Left lung (tissue), 10 donors: ENCODE measurements around the gene PLEKHG5. TPM values are rescaled to one million over a fixed set of nuclear protein-coding genes. Genes with fewer than 3 reads are reported as not detected.

Source experiments
- ATAC-seq: fragments of 200-7000 bp; cut with Tn5 transposase; one replicate; pipeline ENCODE4 v1.9.1; 2020; ENCODE audit warnings: moderate library complexity
- DNase-seq, 4 donors: peaks; one replicate each; pipeline ENCODE4 v3.0.0-alpha.2; 2013 to 2020
- H3K27ac ChIP-seq, 2 donors: fragments of 200-600 bp; sonication (generic) in 1 of 2; one replicate each; pipeline versions ENCODE4 v1.5.0 to v1.8.0; 2020 to 2021
- H3K27me3 ChIP-seq, 2 donors: fragments of 200-600 bp; sonication (generic) in 1 of 2; one replicate each; pipeline versions ENCODE4 v1.5.0 to v1.8.0; 2020 to 2021
- H3K36me3 ChIP-seq, 2 donors: fragments of 200-600 bp; sonication (generic) in 1 of 2; one replicate each; pipeline versions ENCODE4 v1.5.0 to v1.8.0; 2020 to 2021
- H3K4me1 ChIP-seq, 2 donors: fragments of 200-600 bp; one replicate each; pipeline ENCODE4 v1.8.0; 2021
- H3K4me3 ChIP-seq, 2 donors: fragments of 200-600 bp; sonication (generic) in 1 of 2; one replicate each; pipeline versions ENCODE4 v1.5.0 to v1.8.0; 2020 to 2021; ENCODE audit warnings: mild to moderate bottlenecking in 1 of 2
- H3K9me3 ChIP-seq, 2 donors: fragments of 200-600 bp; sonication (generic) in 1 of 2; one replicate each; pipeline versions ENCODE4 v1.5.0 to v1.8.0; 2020 to 2021
- intact Hi-C, 2 donors: fragments of 100-400 bp; cut with DNase I; formaldehyde crosslinking; loops; one replicate each; pipeline versions ENCODE4 v1.11.2 to v1.14.2; 2022
- polyA plus RNA-seq, 6 donors: library from polyadenylated mRNA; unstranded; fragments of 120-200 nt; gene quantifications; one replicate each; pipeline ENCODE4 v1.2.1, GENCODE V29; 2013; ENCODE audit not compliant: insufficient read length in 6 of 6
- total RNA-seq, 2 donors: library from RNA; stranded (reverse); fragmentation: NEBNext Ultra II Directional; extraction: Animal tissue kit (Norgen Biotek cat#: 25700); gene quantifications; one replicate each; pipeline ENCODE4 v1.2.1, GENCODE V29; 2021
- TF ChIP-seq, protein P1 (sequence below), 2 donors: fragments of 200-600 bp; sonication (generic) in 1 of 2; IDR thresholded peaks; one replicate each; pipeline versions ENCODE4 v1.5.0 to v1.8.0; 2021; ENCODE audit warnings: antibody characterized with exemption in 2 of 2
- donor health status: DM: no; HTN: yes; CAD: no.
- donor health status: DM: no; HTN: no; CAD: no.

PLEKHG5 gene
- total and polyA plus RNA-seq, 8 donors = 6.3 to 35.7 (median 28.8) TPM

GRCh38 chr1:6526316-6526715, 34.8 kb upstream of the PLEKHG5 start:
- Histone ChIP-seq H3K9me3 (no peaks in the 10 kb centered on the region), H3K4me3 (no peak overlapping the region), H3K27me3 (no peaks in the 10 kb centered on the region), H3K36me3 (peaks cover 0 to 74% of the 10 kb centered on the region in 2 donors), H3K4me1 (no peaks in the 10 kb centered on the region), H3K27ac (no peak overlapping the region)
- TF ChIP-seq, protein P1, sequence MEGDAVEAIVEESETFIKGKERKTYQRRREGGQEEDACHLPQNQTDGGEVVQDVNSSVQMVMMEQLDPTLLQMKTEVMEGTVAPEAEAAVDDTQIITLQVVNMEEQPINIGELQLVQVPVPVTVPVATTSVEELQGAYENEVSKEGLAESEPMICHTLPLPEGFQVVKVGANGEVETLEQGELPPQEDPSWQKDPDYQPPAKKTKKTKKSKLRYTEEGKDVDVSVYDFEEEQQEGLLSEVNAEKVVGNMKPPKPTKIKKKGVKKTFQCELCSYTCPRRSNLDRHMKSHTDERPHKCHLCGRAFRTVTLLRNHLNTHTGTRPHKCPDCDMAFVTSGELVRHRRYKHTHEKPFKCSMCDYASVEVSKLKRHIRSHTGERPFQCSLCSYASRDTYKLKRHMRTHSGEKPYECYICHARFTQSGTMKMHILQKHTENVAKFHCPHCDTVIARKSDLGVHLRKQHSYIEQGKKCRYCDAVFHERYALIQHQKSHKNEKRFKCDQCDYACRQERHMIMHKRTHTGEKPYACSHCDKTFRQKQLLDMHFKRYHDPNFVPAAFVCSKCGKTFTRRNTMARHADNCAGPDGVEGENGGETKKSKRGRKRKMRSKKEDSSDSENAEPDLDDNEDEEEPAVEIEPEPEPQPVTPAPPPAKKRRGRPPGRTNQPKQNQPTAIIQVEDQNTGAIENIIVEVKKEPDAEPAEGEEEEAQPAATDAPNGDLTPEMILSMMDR (IDR thresholded peaks at IDR 0.05) = no peak
- intact Hi-C loops = no loop called here
- peak in 1 of 4 donors; percentile 29 for DNase-seq
- ATAC-seq = no peak

DNA sequence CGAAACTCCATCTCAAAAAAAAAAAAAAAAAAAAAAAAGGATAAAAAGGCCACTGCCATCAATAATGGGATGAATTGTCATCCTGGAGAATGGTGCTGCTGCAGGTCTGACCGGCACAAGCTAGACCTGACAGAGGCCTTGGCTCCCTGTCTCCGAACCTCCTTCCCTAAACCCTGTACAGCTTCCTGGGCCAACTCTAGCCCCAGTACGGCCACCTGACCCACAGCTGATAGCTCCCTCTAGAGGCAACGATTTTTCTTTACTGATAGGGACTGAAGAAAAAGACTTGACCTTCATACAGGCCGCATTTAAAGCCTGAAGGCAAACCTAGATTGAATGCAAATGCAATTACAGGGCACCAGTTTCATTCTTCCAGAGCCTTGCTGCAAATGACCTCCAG, 32.1 kb upstream of the PLEKHG5 start:
- TF ChIP-seq, protein P1 (IDR thresholded peaks at IDR 0.05) = peak in 1 of 2 donors; percentile 17
- intact Hi-C loops = no loop called here
- H3K4me1 ChIP-seq = peaks cover 0 to 11% of the 10 kb centered on the region in 2 donors
- peaks cover 0 to 46% of the 10 kb centered on the region in 2 donors for H3K36me3 ChIP-seq
- DNase-seq = no peak
- H3K9me3 ChIP-seq = no peaks in the 10 kb centered on the region
- H3K4me3 ChIP-seq = no peak overlapping the region
- no peak overlapping the region for H3K27ac ChIP-seq
- H3K27me3 ChIP-seq = no peaks in the 10 kb centered on the region
- ATAC-seq = peak; percentile 71

DNA sequence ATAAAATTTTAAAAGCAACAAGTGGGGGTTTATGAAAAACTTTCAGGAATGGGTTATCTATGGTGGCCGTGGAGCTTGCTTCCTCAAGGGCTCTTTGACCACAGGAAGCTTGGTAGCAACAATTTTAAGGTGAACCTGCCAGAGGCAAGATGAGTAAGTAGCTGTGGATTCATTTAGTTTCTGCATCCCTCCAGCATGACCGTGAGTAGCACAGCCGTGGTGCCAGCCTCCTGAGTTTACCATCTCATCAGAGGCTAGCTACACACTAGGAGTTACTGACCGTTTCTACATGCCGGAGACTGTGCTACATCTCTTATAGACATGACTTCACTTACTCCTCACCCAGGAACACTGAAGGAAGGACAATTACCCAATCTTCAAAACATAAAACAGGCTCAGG, 30.1 kb upstream of the PLEKHG5 start:
- H3K9me3 ChIP-seq = no peaks in the 10 kb centered on the region
- H3K4me1 ChIP-seq = peaks cover 0 to 11% of the 10 kb centered on the region in 2 donors
- H3K27ac ChIP-seq = no peak overlapping the region
- H3K4me3 ChIP-seq = no peak overlapping the region
- intact Hi-C loops = no loop called here
- TF ChIP-seq, protein P1 (IDR thresholded peaks at IDR 0.05) = no peak
- H3K36me3 ChIP-seq = peaks cover 0 to 26% of the 10 kb centered on the region in 2 donors
- ATAC-seq (no peak), DNase-seq (peak in 1 of 4 donors; percentile 4)
- H3K27me3 ChIP-seq = no peaks in the 10 kb centered on the region

DNA sequence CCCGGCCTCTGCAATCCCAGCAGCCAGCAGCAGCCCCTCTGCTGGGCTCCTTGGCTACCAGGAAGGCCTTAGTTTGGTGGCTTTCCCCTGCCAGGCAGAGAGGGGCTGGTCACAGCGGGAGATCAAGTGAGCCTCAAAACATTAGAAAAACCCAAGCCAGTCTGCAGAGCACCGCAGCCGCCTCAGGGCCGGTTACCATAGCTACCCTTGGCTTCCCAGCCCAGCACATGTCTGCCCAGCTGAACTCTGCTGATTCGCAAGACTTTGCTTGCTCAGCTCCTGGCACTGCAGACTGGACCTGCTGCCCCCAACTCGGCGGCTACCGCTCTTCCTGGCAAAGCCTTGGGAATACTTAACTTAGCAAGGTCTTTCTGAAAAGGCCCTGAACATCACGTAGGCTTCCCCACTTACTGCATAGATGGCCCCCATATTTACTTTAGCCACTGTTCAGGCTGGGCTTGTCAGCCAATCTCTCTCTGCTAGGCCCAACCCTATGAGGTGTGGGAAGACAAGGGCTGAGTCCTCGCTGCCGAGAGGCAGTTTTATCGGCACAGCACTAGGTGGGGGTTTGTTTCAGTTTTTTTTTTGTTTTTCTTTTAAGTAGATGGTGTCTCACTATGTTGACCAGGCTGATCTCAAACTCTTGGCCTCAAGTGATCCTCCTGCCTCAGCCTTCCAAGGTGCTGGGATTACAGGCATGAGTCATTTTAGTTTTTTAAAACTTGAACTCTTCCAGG, 28.6 kb upstream of the PLEKHG5 start:
- Histone ChIP-seq H3K9me3 (no peaks in the 10 kb centered on the region), H3K36me3 (peaks cover 0 to 11% of the 10 kb centered on the region in 2 donors), H3K27ac (no peak overlapping the region), H3K4me1 (peaks cover 0 to 11% of the 10 kb centered on the region in 2 donors), H3K27me3 (no peaks in the 10 kb centered on the region), H3K4me3 (no peak overlapping the region)
- ATAC-seq (peak; percentile 80), DNase-seq (peak; percentile 56 to 82 (median 57))
- intact Hi-C loops = no loop called here
- TF ChIP-seq, protein P1 (IDR thresholded peaks at IDR 0.05) = no peak

DNA sequence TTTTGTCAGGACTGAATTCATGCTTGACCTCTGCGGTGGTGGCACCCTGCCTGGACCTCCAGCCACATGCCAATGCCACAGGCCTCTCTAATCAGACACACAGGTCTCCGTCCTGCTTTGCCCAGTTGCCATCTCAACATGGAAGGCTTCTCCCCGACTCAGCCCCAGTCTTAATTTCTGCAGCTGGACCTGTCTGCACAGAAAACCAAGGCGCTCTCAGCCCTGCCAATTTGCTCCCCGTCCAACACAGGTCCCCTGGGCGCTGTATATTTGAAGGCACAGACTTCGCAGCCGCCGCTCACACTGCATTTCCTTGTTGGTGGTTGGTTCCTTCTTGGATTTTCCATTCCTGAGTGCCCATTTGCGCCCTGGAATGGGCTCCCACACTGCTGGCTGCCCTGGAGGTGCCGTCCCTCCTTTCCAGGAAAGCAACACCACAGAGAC, 28.0 kb upstream of the PLEKHG5 start:
- Histone ChIP-seq H3K27me3 (no peaks in the 10 kb centered on the region), H3K4me1 (peaks cover 0 to 11% of the 10 kb centered on the region in 2 donors), H3K9me3 (no peaks in the 10 kb centered on the region), H3K4me3 (no peak overlapping the region), H3K27ac (no peak overlapping the region), H3K36me3 (peaks cover 0 to 6% of the 10 kb centered on the region in 2 donors)
- peak in 1 of 4 donors; percentile 43 for DNase-seq
- TF ChIP-seq, protein P1 (IDR thresholded peaks at IDR 0.05) = no peak
- intact Hi-C loops = no loop called here
- no peak for ATAC-seq
